ENCODE results near the gene BLID. TPM values are rescaled to one million over a fixed set of nuclear protein-coding genes. Genes with fewer than 3 reads are reported as not detected.

The BLID gene
- total and polyA plus RNA-seq, 12 donors: 0.70 TPM; not detected in 11

- Histone ChIP-seq H3K9me3 (no peaks in the 10 kb centered on the region), H3K27me3 (no peaks in the 10 kb centered on the region), H3K4me1 (peaks cover 0 to 5% (median 0%) of the 10 kb centered on the region in 9 donors), H3K4me3 (no peak overlapping the region), H3K27ac (no peak overlapping the region), H3K36me3 (no peaks in the 10 kb centered on the region)
- 92 to 94% methylated on average over 2 of the region's 2 CpGs for WGBS, 2 donors
- no peak for DNase-seq
- intact Hi-C loops (cut with DNase I): loop anchor here in 1 of 10 donors (10.0 kb wide), 1 partner anchor 60 kb away; no protein-coding TSS in a partner anchor
- TF ChIP-seq CTCF (IDR thresholded peaks at IDR 0.05): no peak
- no peak for ATAC-seq
Measured at GRCh38 chr11:122114976-122115375, 1.0 kb downstream of the BLID start.

GRCh38 chr11:122113836-122114825 lies 1.9 kb downstream of the BLID start:
- no peak for ATAC-seq
- Histone ChIP-seq H3K9me3 (no peaks in the 10 kb centered on the region), H3K36me3 (no peaks in the 10 kb centered on the region), H3K4me3 (no peak overlapping the region), H3K27ac (no peak overlapping the region), H3K27me3 (no peaks in the 10 kb centered on the region), H3K4me1 (peaks cover 0 to 8% (median 0%) of the 10 kb centered on the region in 9 donors)
- intact Hi-C loops (cut with DNase I): loop anchor here in 1 of 10 donors (10.0 kb wide), 1 partner anchor 61 kb away; no protein-coding TSS in a partner anchor
- no peak for DNase-seq
- TF ChIP-seq CTCF (IDR thresholded peaks at IDR 0.05): no peak
- WGBS, 2 donors: 80 to 81% methylated on average over 8 of the region's 8 CpGs

- ATAC-seq: no peak
- 67 to 71% methylated on average over 5 of the region's 5 CpGs for WGBS, 2 donors
- H3K4me1 ChIP-seq: peaks cover 0 to 17% (median 7%) of the 10 kb centered on the region in 9 donors
Measured at GRCh38 chr11:122112470-122113365, 3.3 kb downstream of the BLID start.

More at GRCh38 chr11:122112470-122113365, 3.3 kb downstream of the BLID start:
- H3K9me3 ChIP-seq: no peaks in the 10 kb centered on the region
- H3K36me3 ChIP-seq: no peaks in the 10 kb centered on the region
- intact Hi-C loops (cut with DNase I): loop anchor here in 1 of 10 donors (10.0 kb wide), 1 partner anchor 62 kb away; no protein-coding TSS in a partner anchor
- no peak overlapping the region for H3K4me3 ChIP-seq
- no peak overlapping the region for H3K27ac ChIP-seq
- H3K27me3 ChIP-seq: no peaks in the 10 kb centered on the region
- no peak for TF ChIP-seq CTCF (IDR thresholded peaks at IDR 0.05)
- DNase-seq: no peak
